Measurements from ENCODE around the gene ECPAS.
"Not testable (repeated sequence)": the region's sequence is repeated elsewhere in the genome, so short reads cannot be mapped to it uniquely, and the experiment has no call there.

ECPAS gene

DNA sequence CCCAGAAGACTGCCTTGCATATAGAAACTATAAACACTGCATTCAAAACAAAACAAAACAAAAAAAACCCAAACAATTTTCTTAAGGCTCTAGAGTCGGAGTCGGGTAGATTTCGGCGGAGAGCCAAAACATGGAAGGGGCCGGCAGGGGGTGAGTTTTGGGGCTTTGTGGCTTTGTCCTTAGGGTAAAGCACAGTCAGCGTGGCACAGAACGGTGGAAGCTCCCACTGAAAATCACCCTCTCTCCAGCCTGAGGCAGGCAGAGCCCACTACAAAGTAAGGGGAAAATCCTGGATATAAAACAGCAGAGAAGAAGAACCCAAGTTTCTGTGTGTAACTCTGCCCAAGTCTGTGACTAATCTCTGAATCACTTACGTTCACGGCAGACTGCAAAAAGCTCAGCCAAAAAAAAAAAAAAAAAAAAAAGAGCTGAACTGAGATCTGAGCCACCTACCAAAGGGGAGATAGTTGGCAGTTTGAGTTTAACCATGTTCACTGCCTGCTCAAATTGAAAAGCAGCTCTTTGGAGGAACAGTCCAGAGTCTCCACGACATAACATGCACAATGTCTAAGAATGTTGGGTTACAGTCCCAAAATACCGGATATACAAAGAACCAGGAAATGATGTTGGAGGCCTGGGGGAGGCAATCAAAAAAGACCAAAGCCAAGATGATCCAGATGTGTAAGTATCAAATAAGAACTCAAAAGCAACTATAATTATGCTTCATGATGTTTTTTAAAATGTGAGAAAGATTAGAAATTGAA is 127.5 kb downstream of the ECPAS start:
- DNase-seq (ENCODE audit: low read depth in 1 of 2, low spot score in 1 of 2), result no peak

DNA sequence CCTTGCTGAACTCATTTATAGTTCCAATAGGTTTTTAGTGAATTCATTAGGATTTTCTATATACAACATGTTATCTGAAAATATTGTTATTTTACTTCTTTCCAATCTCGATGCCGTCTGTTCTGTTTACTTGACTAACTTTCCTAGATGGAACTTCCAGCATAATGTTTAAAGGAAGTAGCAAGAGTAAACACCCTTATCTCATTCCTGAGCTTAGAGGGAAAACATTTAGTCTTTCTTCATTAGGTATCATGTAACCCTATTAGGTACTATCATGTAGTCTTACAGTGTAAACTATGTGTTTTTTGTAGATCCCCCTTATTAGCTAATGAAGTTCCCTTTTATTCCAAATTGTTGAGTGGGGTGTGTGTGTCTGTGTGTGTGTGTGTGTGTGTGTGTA is 131.6 kb downstream of the ECPAS start:
- no peak for DNase-seq (ENCODE audit: low read depth in 1 of 2, low spot score in 1 of 2)

DNA sequence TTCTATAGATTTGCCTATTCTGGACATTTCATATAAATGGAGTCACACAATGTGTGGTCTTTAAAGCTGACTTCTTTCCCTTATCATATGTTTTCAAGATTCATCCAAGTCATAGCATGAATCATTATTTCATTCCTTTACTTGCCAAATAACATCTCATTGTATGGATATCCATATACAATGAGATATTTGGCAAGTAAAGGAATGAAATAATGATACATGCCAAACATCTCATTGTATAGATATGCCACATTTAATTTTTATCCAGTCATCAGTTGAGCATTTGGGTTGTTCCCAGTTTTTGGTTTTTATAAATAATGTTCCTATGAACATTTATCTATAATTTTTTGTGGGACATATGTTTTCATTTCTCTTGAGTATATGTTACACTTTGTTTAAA is 133.6 kb downstream of the ECPAS start:
- no peak for DNase-seq (ENCODE audit: low read depth in 1 of 2, low spot score in 1 of 2)

DNA sequence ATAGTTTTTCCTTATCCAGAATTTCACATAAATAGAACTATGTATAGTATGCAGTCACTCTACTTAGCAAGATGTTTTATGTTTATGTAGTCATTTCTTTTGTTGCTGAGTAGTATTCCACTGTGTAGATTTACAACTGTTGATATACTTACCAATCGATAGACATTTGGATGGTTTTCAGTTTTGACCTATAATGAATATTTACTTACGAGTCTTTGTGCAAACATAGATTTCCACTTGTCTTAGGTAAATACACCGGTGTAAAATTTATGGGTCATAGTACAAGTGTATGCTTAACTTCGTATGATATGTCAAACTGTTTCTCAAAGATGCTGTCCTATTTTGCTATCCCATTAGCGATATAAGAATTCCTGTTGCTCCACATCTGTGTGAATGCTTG is 134.4 kb downstream of the ECPAS start:
- DNase-seq (ENCODE audit: low read depth in 1 of 2, low spot score in 1 of 2), result no peak

DNA sequence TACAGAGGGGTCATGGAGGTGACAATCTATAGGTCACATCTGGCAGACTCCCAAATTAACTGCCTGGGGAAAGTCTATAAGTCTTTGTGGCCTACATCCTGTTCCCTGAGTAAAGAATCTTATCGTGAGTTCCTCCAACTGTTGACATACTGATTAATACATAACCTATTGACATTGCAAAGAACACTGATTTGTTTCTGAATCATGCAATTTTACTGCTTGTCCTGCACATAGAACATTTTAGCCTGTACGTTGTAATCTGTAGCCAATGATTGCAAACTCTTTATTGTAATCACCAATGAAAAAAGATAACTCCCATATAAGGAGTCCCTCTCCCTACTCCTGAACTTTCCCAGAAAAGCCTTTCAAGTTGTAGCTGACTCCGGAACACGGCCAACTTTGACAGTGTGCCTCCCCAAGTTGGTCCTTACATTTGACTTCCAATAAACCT is 135.3 kb downstream of the ECPAS start:
- DNase-seq (ENCODE audit: low read depth in 1 of 2, low spot score in 1 of 2), result no peak

DNA sequence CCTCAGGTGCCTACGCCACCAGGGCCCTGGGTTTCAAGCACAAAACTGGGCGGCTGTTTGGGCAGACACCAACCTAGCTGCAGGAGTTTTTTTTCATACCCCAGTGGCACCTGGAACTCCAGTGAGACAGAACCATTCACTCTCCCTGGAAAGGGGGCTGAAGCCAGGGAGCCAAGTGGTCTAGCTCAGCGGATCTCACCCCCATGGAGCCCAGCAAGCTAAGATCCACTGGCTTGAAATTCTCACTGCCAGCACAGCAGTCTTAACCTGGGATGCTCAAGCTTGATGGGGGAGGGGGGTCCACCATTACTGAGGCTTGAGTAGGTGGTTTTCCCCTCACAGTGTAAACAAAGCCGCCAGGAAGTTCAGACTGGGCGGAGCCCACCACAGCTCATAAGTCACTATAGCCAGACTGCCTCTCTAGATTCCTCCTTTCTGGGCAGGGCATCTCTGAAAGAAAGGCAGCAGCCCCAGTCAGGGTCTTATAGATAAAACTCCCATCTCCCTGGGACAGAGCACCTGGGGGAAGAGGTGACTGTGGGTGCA is 149.8 kb downstream of the ECPAS start:
- not testable (repeated sequence) for DNase-seq (ENCODE audit: low read depth in 1 of 2, low spot score in 1 of 2)

DNA sequence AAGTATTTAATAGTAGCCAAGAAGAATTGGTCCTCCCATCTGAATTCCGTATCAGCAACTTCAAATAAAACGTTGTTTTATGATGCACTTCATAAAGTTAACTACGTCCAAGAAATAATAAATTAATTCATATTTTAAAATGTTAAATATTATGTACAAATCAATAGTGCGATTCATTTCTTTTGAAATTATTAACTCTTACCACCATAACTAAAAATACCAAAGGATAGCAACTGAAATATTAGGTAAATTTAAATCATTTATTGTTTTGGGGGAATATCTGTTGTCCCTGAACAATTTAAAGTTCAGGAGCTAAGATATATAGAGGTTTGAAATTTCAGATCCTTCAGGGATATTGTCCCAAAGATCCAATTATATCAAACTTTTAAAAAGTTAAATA is 154.1 kb downstream of the ECPAS start, which contains the start of gene OR2K2:
Gene OR2K2, minus strand, starts transcription at position 101 of the 400 bp plus-strand sequence. CDS start 1,791 bp downstream, outside the sequence.
- DNase-seq (ENCODE audit: low read depth in 1 of 2, low spot score in 1 of 2), result no peak

DNA sequence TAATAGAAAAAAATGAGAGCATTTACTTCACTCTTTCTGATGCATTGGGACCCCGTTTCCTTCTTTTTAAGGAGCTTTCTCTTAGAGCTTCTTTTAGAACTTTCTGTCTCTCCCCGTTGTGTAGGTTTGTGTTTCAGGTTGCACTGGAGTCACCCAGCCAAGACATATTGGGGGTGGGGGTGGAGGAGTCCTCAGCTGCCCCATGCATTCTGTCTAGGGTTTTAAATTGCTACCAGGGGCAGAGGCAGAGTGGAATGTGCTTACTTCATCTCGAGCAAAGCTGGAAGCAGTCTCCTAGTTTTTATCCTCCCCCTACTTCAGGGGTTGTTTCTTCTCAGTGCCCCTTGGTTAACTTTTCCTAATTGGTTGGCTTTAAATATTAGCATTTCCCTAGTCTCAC is 163.6 kb downstream of the ECPAS start:
- DNase-seq (ENCODE audit: low read depth in 1 of 2, low spot score in 1 of 2), result no peak

DNA sequence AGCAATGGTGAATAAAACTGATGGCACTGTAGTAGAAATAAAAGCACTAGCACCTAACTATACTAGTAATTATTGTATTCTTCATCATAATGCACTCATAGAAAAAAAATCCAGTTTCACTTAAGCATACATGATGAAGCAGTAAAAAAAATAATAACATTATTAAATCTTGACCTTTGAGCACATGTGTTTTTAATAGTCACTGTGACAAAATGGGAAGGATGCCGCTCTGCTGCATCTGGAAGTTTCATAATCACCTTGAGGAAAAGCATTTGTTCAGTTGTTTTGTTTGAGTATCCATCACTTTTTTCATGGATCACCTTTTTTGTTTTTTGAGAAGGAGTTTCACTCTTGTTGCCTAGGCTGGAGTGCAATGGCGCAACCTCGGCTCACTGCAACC is 167.4 kb downstream of the ECPAS start:
- no peak for DNase-seq (ENCODE audit: low read depth in 1 of 2, low spot score in 1 of 2)

Measured in activated CD4-positive, alpha-beta T cell treated with anti-CD3 and anti-CD28 coated beads, Interleukin-2, amount 50 U/mL, for 24 hours (primary cell).